Measurements from ENCODE around the gene LRP6.
"Not testable (repeated sequence)": the region's sequence is repeated elsewhere in the genome, so short reads cannot be mapped to it uniquely, and the experiment has no call there.

- not testable (repeated sequence) for TF ChIP-seq CTCF, POLR2A (IDR thresholded peaks at IDR 0.05)
Observed at GRCh38 chr12:12144531-12144930, 122.3 kb downstream of the LRP6 start.

Measured in ovary (tissue), 3 donors.